C4-2B (cell line): Measurements from ENCODE around the gene GBP7.

Source experiments
- CTCF ChIP-seq: fragments of 450-650 bp; conservative IDR thresholded peaks from 2 replicates; pipeline ENCODE4 v1.5.1; 2017; ENCODE audit warnings: mild to moderate bottlenecking
- ZFX ChIP-seq: fragments of 450-650 bp; IDR thresholded peaks from 2 replicates; pipeline ENCODE4 v1.6.1; 2017

DNA sequence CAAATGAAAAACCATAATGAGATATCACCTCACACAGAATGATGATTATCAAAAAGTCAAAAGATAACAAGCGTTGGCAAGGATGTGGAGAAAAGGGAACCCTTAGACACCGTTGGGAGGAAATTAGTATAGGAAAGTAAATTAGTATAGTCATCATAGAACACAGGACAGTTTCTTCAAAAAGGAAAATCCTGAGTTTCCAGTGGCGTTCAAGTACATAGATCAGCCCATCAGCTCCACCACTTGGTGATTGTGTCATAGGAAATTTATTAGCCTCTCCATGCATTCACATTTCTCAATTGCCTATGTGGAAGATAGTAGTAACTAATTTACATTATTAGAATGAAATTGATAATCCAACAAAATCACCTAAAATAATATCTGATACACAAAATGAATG, 29.1 kb downstream of the GBP7 start:
- no peak for TF ChIP-seq CTCF
- TF ChIP-seq ZFX = no peak
